ENCODE results near the gene KHSRP.

KHSRP gene

GRCh38 chr19:6457958-6458694, 33.5 kb upstream of the KHSRP start:
- peaks cover 22% of the 10 kb centered on the region for H3K4me1 Mint-ChIP-seq (ENCODE audit: low read depth)
- H3K36me3 Mint-ChIP-seq (ENCODE audit: low read depth), result peaks cover 20% of the 10 kb centered on the region
- H3K4me3 Mint-ChIP-seq, result peak overlapping the region; percentile 83
- H3K27ac Mint-ChIP-seq, result peak overlapping the region; percentile 77
- H3K27me3 Mint-ChIP-seq, result no peaks in the 10 kb centered on the region
- H3K9me3 Mint-ChIP-seq, result peaks cover 7% of the 10 kb centered on the region

GRCh38 chr19:6455924-6456323, 31.3 kb upstream of the KHSRP start:
- Mint-ChIP-seq H3K9me3 (peaks cover 7% of the 10 kb centered on the region), H3K4me1 (ENCODE audit: low read depth) (peaks cover 22% of the 10 kb centered on the region), H3K27ac (no peak overlapping the region), H3K4me3 (no peak overlapping the region), H3K27me3 (no peaks in the 10 kb centered on the region), H3K36me3 (ENCODE audit: low read depth) (peaks cover 20% of the 10 kb centered on the region)

- H3K4me1 Mint-ChIP-seq (ENCODE audit: low read depth), result peaks cover 13% of the 10 kb centered on the region
- H3K4me3 Mint-ChIP-seq, result no peak overlapping the region
- peaks cover 7% of the 10 kb centered on the region for H3K9me3 Mint-ChIP-seq
- H3K27ac Mint-ChIP-seq, result no peak overlapping the region
- H3K36me3 Mint-ChIP-seq (ENCODE audit: low read depth), result peaks cover 24% of the 10 kb centered on the region
- no peaks in the 10 kb centered on the region for H3K27me3 Mint-ChIP-seq
Measured at GRCh38 chr19:6453951-6454565, 29.4 kb upstream of the KHSRP start.

GRCh38 chr19:6452899-6453298, 28.3 kb upstream of the KHSRP start:
- Mint-ChIP-seq H3K4me3 (no peak overlapping the region), H3K27me3 (no peaks in the 10 kb centered on the region), H3K27ac (no peak overlapping the region), H3K9me3 (peaks cover 7% of the 10 kb centered on the region), H3K36me3 (ENCODE audit: low read depth) (peaks cover 24% of the 10 kb centered on the region), H3K4me1 (ENCODE audit: low read depth) (peaks cover 1% of the 10 kb centered on the region)

- Mint-ChIP-seq H3K4me3 (no peak overlapping the region), H3K9me3 (peaks cover 7% of the 10 kb centered on the region), H3K27me3 (no peaks in the 10 kb centered on the region), H3K36me3 (ENCODE audit: low read depth) (peaks cover 24% of the 10 kb centered on the region), H3K4me1 (ENCODE audit: low read depth) (no peaks in the 10 kb centered on the region), H3K27ac (no peak overlapping the region)
Measured at GRCh38 chr19:6452223-6452614, 27.6 kb upstream of the KHSRP start.

GRCh38 chr19:6451583-6452222, 27.1 kb upstream of the KHSRP start:
- Mint-ChIP-seq H3K9me3 (peaks cover 7% of the 10 kb centered on the region), H3K4me1 (ENCODE audit: low read depth) (no peaks in the 10 kb centered on the region), H3K27me3 (no peaks in the 10 kb centered on the region), H3K27ac (no peak overlapping the region), H3K4me3 (no peak overlapping the region), H3K36me3 (ENCODE audit: low read depth) (peaks cover 24% of the 10 kb centered on the region)

GRCh38 chr19:6450166-6450565, 25.6 kb upstream of the KHSRP start:
- Mint-ChIP-seq H3K27ac (no peak overlapping the region), H3K27me3 (no peaks in the 10 kb centered on the region), H3K9me3 (peaks cover 4% of the 10 kb centered on the region), H3K4me3 (no peak overlapping the region), H3K36me3 (ENCODE audit: low read depth) (peaks cover 20% of the 10 kb centered on the region), H3K4me1 (ENCODE audit: low read depth) (no peaks in the 10 kb centered on the region)

- Mint-ChIP-seq H3K27ac (no peak overlapping the region), H3K4me3 (no peak overlapping the region), H3K4me1 (ENCODE audit: low read depth) (no peaks in the 10 kb centered on the region), H3K9me3 (no peaks in the 10 kb centered on the region), H3K27me3 (no peaks in the 10 kb centered on the region), H3K36me3 (ENCODE audit: low read depth) (peaks cover 4% of the 10 kb centered on the region)
Measured at GRCh38 chr19:6448045-6448444, 23.4 kb upstream of the KHSRP start.

GRCh38 chr19:6446452-6446851, 21.8 kb upstream of the KHSRP start:
- Mint-ChIP-seq H3K4me1 (ENCODE audit: low read depth) (no peaks in the 10 kb centered on the region), H3K4me3 (no peak overlapping the region), H3K9me3 (no peaks in the 10 kb centered on the region), H3K36me3 (ENCODE audit: low read depth) (peaks cover 4% of the 10 kb centered on the region), H3K27me3 (no peaks in the 10 kb centered on the region), H3K27ac (no peak overlapping the region)

- no peaks in the 10 kb centered on the region for H3K36me3 Mint-ChIP-seq (ENCODE audit: low read depth)
- no peak overlapping the region for H3K27ac Mint-ChIP-seq
- no peaks in the 10 kb centered on the region for H3K4me1 Mint-ChIP-seq (ENCODE audit: low read depth)
- H3K9me3 Mint-ChIP-seq, result no peaks in the 10 kb centered on the region
- no peak overlapping the region for H3K4me3 Mint-ChIP-seq
- no peaks in the 10 kb centered on the region for H3K27me3 Mint-ChIP-seq
Measured at GRCh38 chr19:6443986-6444385, 19.4 kb upstream of the KHSRP start.

GRCh38 chr19:6442087-6442688, 17.6 kb upstream of the KHSRP start:
- Mint-ChIP-seq H3K27ac (no peak overlapping the region), H3K36me3 (ENCODE audit: low read depth) (no peaks in the 10 kb centered on the region), H3K27me3 (no peaks in the 10 kb centered on the region), H3K4me1 (ENCODE audit: low read depth) (no peaks in the 10 kb centered on the region), H3K9me3 (no peaks in the 10 kb centered on the region), H3K4me3 (no peak overlapping the region)

GRCh38 chr19:6440905-6441304, 16.3 kb upstream of the KHSRP start:
- H3K9me3 Mint-ChIP-seq, result no peaks in the 10 kb centered on the region
- H3K27ac Mint-ChIP-seq, result no peak overlapping the region
- H3K4me3 Mint-ChIP-seq, result no peak overlapping the region
- H3K36me3 Mint-ChIP-seq (ENCODE audit: low read depth), result no peaks in the 10 kb centered on the region
- H3K27me3 Mint-ChIP-seq, result no peaks in the 10 kb centered on the region
- H3K4me1 Mint-ChIP-seq (ENCODE audit: low read depth), result no peaks in the 10 kb centered on the region

GRCh38 chr19:6439743-6440142, 15.1 kb upstream of the KHSRP start:
- Mint-ChIP-seq H3K36me3 (ENCODE audit: low read depth) (no peaks in the 10 kb centered on the region), H3K4me1 (ENCODE audit: low read depth) (no peaks in the 10 kb centered on the region), H3K9me3 (no peaks in the 10 kb centered on the region), H3K27me3 (no peaks in the 10 kb centered on the region), H3K27ac (no peak overlapping the region), H3K4me3 (no peak overlapping the region)

- no peak within 1 kb of the TSS for H3K4me3 Mint-ChIP-seq
- H3K4me1 Mint-ChIP-seq (ENCODE audit: low read depth), result peaks cover 3% of the 10 kb centered on the region
- no peak within 1 kb of the TSS for H3K27ac Mint-ChIP-seq
- H3K36me3 Mint-ChIP-seq (ENCODE audit: low read depth), result no peaks in the 10 kb centered on the region
- H3K27me3 Mint-ChIP-seq, result no peaks in the 10 kb centered on the region
- H3K9me3 Mint-ChIP-seq, result no peaks in the 10 kb centered on the region
Measured at GRCh38 chr19:6433663-6434062, 9.1 kb upstream of the KHSRP start, which contains the start of gene SLC25A41. SLC25A41 (minus strand) TSS chr19:6433763; CDS start chr19:6433693, 70 bp downstream.

GRCh38 chr19:6433165-6433564, 8.6 kb upstream of the KHSRP start:
- H3K36me3 Mint-ChIP-seq (ENCODE audit: low read depth), result no peaks in the 10 kb centered on the region
- H3K9me3 Mint-ChIP-seq, result no peaks in the 10 kb centered on the region
- H3K4me3 Mint-ChIP-seq, result no peak overlapping the region
- H3K4me1 Mint-ChIP-seq (ENCODE audit: low read depth), result peaks cover 3% of the 10 kb centered on the region
- no peak overlapping the region for H3K27ac Mint-ChIP-seq
- H3K27me3 Mint-ChIP-seq, result no peaks in the 10 kb centered on the region
